SIG-M5 (cell line): ENCODE results near the gene CNOT8.
A peak's percentile ranks its signal among the peaks of the same experiment; 100 is the strongest.
"Not testable (repeated sequence)": the region's sequence is repeated elsewhere in the genome, so short reads cannot be mapped to it uniquely, and the experiment has no call there.

Source experiments
- DNase-seq: peaks from one replicate; lab custom pipeline; 2025; lab: John Stamatoyannopoulos, UW

Gene CNOT8

DNA sequence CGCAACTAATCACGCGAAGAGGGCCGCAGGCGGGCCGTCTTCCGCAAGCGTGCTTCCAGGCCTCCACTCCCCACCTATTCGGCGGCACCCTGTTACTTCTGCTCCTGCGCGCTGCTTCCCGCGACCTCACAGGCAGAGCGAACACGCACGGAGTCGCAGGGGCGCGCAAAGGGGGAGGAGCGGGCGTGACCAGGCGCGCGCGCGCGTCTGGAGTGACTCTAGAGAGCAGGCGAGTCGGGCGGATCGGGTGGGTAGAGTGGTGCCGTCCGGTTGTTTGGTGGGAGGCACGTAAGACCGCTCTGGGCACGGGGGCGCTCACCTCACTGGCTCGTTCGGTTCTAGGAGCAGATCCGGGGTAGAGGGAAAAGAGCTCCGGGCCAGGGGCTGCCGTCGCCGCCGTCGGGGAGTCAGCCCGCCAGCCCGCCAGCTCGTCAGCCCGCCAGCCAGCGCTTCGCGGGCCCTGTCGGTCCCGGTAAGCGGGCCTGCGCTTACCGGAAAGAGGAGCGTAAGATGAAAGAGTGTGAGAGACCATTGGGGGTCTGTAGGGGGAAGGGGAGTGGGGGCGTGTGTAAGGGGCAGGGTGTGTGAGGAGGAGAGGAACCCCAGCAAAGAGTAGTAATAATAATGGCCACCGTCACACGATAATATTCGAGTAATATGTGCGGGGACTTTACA is at the start of gene CNOT8:
Gene CNOT8, plus strand, starts transcription at position 331 of the 675 bp plus-strand sequence. CDS start 4,652 bp downstream, outside the sequence.
- peak; percentile 93 for DNase-seq

DNA sequence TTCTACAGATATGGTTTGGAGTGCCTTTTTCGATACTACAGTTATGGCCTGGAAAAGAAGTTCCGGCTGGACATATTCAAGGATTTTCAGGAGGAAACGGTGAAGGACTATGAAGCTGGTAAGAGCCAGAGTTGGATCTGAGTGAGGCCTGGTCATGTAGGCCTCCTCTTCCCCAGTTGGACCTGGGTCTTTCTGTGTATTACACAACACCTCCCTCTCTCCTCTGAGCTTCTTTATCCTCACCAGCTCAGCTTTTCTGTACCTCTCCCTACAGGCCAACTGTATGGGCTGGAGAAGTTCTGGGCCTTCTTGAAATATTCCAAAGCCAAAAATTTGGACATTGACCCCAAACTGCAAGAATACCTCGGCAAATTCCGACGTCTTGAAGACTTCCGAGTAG is 47.2 kb upstream of the CNOT8 start:
- DNase-seq = no peak

DNA sequence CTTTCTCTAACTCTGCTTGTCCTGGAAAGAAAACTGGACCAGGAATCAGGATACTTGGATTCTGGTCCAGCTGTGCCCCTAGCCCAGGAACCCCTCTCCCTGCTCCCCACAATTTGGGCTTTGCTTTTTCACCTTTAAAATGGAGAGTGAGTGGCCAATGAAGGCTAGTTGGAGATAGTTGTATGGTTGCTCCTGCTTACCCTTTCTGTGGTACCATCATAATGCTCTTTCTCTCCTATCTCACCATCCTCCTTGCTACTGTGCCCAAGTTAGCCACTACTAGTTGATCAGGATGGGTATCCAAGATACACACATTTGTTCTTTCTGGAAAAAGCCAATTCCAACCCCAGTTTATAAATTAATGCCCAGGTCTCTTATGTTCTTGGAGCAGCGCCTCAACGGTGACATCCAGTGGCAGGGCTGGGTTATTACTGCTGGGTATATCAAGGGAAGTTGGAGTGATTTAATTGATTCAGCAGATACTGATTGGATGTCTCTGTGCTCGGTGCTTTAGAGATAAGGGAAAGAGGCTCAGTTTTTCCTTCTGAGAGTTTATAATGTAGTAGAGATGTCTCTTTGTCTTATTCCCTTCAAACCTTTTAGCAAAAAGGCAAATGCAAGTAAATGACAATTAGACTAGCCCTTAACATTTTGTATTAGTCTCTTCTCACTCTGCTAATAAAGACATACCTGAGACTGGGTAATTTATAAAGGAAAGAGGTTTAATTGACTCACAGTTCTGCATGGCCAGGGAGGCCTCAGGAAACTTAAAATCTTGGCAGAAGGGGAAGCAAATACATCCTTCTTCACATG is 46.6 kb upstream of the CNOT8 start:
- no peak for DNase-seq

DNA sequence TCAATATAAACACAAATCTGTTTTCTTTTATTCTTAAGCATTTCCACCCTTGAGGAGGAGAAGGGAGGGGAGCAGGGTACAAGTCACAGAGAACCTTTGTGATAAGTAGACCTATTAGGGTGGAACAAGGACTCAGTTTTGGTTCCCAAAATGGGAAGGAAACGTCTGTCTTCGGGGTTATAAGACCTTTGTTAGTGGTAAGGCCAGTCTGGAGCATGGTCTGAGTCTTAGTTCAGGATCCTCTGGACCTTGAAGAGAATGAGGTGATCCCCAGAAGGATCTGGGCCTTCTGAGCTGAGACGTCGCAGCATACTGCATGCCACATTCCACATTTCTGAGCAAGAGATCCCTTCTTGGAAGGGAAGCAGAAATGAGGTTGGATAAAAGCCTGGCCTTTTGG is 45.3 kb upstream of the CNOT8 start:
- no peak for DNase-seq

DNA sequence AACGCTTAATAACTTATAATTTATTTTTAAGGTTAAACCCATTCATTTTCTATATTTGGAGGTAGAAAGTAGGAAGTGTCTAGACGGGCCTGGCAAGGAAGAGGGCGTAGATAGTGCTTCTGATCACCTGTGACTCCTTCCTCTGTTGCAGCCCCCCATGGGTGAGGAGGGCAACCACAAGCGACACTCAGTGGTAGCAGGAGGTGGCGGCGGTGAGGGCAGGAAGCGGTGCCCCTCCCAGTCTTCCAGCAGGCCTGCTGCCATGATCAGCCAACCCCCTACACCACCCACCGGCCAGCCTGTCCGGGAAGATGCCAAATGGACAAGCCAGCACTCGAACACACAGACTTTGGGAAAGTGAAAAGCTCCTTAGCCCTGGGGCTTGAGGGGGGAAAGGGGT is 44.7 kb upstream of the CNOT8 start:
- no peak for DNase-seq

DNA sequence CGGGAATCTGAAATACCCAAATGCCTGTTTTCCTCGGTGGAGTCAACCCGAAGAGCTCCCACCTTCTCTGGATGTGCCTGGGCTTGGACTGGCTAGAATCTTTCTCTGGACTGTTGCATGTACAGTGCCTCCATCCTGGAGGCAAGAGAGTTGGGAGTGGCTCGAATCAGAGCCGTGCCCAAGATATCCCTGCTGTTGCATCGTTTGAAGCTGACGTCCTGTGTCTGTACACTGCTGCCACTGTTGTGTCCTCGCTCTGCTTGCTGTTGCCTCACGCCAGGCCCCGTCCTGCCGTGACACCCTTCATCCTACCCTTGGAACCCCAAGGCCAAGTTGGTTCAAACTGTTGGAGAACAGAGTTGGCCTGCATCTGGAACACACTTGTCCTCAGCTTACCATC is 43.4 kb upstream of the CNOT8 start:
- no peak for DNase-seq

DNA sequence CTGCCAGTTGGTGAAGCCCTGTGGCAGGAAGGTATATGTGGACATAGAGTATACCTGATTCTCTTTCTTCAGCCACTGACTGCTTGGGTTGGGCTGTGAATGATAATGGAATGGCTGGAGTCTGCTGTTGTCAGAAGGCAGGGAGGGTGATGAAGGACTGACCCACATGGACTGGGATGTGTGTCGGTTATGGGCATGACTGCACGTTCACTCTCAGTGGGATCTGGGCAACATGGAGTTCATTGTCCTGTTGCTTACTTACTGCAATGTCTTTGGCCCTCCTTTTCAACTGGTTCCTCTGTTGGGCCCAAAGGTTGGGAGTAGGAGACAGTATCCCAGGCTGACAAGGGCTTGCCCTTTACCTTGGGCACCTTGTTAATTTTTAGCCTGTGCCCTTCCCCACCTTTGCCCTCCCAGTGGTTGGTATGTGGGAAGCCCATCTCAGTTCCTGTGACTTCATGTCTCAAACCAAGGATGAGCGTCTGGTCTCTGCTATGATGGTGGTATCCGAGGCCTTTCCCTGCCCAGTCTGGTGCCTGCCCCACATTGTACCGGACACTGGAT is 42.7 kb upstream of the CNOT8 start:
- no peak for DNase-seq

DNA sequence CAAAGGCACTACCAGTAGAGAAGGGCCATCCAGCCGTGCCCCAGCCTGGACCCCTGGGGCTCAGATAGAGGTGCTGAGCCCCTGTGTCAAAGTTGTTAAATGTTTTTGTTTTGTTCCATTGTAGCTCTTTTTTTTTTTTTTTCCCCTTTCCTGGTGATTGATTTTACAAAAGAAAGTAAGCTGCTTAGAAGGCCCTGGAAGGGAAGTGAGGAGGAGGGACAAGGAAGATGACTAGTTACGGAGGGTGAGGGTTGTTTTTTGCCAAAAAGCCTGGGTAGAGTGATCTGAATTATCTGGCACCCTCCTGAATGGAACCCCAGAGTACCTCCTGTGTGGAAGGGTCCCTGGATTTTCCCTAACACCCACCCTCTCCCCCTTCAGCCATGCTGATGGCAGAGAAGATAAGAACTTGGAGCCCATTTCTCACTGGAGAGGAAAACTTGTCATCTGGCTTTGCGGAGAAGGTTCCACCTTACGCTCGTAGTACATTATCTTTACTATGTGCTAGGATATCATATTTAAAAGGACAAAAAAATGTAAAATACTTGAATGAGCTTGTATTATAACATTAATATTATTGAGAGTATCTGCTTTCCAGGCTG is 41.4 kb upstream of the CNOT8 start:
- DNase-seq = no peak

DNA sequence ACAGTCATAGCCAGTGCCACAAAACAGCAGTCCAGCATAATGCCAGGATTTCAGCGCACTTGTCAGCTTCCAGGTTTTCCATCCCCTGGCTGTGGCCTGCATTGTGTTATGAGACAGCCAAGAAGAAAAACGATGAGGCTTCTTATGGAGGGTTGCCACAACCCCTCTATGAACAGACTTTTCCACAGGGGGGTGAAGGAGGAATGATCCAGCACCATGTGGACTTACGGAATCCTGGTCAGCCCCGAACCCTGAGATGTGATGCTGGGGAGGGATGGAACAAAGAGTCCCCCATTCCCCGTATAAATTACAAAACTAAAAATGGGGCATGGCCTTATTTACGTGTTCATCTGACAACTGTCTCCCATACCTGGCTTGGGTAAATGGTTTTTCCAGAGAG is 40.6 kb upstream of the CNOT8 start:
- no peak for DNase-seq

DNA sequence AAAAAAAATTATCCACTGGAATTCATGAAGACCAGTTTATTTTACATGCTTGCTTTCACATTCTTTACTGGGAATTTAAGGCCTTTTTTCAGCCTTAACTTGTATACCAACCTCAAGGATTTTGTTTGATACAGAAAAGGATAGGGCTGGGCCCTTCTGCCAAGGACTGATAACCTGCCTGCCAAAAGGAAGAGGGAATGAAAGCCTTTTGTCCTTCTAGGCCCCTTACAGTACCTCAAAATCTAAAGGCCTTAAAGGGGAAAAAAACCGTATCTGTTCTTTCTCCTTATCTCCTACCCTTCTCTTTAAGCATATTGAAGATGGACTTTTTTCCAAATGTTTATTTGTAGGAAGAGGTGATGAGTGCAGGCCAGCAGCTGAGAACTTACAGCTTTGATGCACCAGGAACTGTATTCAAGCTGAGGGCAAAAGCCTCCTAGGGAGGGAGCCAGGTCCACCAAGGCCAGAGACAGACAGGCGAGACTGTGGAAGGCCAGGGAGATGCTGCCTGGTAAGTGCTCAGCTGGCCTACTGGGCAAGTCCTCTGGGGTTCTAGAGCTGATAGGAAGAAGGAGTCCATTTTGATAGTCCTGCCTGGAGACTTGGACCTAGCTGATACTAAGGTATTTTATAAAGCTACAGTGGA is 39.8 kb upstream of the CNOT8 start:
- no peak for DNase-seq

DNA sequence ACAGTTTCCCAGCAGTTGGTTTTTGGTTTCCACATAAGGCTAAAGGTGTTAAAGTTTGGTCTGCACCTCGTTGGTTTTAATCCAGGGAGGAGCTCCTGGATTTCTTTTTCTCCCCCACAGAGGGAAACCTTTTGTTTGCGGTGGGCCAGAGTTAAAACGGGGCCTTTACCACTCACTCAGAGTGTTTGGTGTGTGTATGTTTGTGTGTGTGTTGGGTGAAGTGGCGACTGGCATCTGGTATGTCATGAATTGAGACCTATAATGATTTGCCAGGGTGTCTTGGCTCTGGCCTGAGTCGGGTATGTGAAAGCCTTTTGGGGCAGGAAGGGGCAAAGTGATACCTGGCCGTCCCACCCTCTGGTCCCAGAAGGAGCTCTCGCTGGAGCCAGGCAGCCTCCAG is 38.9 kb upstream of the CNOT8 start:
- no peak for DNase-seq

DNA sequence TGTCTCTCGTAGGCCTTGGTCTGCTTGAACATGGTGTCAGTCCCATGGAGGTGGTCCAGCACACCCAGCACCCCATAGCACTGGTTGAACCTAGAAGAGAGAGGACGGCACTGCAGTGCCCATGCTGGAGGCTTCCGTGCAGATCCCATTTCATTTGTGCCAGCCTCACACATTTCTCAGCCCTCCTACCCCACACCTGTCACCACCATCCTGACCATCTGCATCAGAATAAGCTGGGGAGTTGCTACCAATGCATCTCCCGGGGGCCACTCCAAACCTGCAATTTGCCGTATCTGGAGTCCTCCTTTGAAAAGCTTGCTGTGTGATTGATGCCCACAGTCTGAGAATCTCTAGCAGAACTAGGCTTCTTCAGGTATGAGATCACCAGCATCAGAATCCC is 38.0 kb upstream of the CNOT8 start:
- no peak for DNase-seq

DNA sequence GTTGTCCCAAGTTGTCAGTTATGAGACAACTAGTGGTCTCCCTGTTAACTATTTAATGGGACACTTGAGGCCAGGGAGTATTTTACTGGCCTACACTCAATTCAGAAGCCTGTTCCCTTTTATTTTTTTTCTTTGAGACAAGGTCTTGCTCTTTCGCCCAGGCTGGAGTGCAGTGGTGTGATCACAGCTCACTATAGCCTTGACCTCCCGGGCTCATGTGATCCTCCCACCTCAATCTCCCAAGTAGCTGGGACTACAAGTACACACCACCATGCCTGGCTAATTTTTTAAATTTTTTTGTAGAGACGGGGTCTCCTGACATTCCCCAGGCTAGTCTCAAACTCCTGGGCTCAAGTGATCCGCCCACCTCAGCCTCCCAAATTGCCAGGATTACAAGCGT is 35.5 kb upstream of the CNOT8 start:
- not testable (repeated sequence) for DNase-seq

DNA sequence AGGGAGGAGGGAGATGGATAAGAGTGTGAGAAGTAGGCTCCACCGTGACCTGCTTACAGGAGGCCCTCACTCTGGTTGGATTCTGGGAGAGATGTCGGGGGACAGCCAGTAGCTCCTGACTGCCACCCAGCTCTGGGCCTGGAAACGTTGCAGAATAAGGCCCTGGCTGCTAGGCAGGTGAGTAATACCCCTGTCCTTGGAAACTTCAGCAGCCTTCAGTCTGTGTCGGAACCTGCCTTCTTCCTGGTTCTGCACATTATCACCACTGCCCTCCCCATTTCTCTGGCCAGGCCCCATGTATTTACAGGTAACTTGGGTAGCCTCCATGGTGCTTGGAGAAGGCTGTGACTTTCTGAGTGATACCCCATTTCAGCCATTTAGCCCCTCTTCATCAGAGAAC is 34.8 kb upstream of the CNOT8 start:
- DNase-seq = no peak

DNA sequence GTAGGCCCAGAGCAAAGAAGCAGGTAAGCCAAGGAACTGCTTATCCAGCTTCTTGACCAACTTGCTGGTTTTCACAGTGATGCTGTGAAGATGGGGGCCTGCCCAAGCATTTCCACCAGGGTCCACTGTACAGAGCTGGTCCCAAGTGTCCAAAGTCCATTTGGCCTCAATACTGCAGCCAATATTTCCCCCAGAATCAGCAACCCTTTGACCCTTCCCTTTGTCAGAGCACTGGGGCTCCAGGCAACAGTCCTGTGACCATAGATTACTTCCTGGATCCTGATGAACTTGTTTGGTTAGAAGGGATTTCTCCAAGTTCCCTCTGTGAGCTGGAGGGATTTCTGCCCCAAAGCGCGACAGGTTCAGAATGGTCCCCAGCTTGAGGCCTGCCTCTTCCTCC is 34.4 kb upstream of the CNOT8 start:
- DNase-seq = no peak

DNA sequence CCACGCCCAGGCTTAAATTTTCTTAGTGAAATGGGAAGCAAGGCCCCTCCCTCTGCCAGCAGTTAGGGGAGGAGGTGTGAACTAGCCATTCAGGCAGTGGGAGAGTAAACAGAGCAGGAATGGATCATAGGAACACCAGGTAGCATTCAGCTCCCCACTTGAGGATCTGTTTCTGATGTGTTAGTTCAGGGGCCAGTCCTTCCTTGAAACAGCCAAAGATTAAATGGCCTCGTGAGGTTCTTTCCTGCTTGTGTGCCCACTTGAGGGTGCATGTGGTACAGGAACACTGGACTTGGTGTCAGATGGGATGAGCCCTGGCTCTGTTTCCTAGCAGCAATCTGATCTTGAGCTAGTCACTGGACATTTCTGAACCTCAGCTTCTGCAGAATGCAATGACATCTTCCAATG is 29.2 kb upstream of the CNOT8 start:
- DNase-seq = no peak

DNA sequence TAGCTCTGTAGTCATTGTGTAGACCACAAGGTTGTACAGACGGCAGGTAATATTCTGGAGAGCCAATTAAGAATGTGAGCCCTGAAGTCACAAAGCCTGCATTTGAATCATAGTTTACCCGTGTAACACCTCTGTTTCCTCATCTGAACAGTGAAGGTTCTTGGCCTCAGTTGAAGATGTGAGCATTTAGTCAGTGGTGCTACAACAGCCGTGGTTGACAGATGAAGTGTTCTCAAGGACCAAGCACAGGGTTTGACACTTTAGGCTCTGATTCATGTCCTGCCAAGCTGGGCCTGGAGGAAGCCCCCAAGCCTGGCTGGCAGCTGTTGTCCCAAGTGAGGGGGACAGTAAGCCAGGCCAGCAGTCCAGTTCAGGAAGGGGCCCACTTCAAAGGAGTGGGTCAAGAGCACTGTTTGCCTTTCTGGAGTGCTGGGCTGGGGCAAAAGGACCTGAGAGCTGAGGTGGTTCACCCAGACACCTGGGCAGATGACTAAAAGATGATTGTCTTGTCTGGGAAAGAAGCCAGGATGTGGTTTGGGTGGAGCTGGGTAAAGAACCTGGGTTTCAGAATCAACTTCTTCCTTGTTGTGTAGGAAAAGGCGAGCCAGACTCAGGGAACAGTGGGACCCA is 28.7 kb upstream of the CNOT8 start:
- DNase-seq = no peak

DNA sequence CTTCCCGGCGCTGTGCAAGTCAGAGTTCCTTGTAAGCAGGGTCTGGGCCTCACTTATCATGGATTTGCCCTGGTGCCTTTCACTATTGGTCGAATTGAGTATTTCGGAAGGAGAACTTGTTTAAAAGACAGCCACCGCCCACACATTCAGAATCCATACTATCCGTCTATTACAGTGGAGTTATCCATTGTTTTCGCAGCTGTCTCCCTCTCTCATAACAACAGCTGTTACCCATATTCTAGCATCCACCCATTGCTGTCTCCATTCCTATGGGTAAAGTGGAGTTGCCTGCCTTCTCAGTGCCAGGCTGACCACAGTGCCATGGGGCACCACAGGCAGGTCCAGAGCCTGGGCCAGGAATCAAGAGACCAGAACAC is 28.2 kb upstream of the CNOT8 start:
- DNase-seq = no peak

DNA sequence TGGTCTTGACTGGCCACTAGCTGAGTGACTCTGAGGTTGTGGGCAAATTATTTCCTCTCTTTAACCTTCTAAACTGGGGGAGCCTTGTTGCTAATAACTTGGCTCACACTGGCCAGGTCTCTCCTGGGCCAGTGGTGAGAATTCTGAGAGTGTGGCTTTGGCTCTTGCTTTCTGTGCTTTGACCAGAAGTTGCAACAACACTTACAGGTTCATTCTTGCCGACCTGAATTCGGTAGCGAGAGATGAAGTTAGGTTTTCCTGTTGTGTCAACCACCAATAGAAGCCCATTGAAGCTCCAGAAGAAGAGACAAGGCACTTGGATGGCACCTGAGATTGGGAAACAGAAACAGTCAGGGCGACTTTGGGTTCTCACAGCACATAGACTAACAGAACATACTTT is 27.8 kb upstream of the CNOT8 start:
- no peak for DNase-seq

DNA sequence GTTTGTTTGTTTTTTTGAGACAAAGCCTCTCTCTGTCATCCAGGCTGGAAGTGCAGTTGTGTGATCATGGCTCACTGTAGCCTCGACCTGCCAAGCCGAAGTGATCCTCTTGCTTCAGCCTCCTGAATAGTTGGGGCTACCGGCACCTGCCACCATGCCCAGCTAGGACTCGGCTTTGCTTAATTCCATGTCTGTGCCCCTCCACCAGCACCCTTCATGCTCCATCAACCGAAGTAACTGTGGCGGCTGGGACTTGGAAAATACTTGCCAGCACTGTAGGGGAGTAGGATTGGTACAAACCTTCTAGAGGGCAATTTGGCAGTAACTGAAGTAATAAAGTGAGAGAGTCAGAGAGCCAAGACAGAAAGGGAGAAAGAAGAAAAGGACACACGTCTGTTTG is 27.0 kb upstream of the CNOT8 start:
- no peak for DNase-seq

DNA sequence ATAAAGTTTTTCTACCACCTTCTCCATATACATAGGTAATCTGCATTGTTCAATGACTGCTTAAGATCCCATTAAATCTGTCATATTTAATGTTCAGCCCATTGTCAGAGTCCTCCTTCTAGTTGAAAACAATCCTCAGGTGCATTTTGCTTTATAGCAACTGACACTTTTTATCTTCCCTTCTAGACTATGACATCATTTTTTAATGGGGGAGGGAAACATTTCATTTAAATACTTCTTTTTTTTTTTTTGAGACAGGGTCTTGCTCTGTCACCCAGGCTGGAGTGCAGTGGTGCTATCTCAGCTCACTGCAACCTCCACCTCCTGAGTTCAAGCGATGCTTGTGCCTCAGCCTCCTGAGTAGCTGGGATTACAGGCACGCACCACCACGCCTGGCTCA is 25.6 kb upstream of the CNOT8 start:
- DNase-seq = not testable (repeated sequence)

DNA sequence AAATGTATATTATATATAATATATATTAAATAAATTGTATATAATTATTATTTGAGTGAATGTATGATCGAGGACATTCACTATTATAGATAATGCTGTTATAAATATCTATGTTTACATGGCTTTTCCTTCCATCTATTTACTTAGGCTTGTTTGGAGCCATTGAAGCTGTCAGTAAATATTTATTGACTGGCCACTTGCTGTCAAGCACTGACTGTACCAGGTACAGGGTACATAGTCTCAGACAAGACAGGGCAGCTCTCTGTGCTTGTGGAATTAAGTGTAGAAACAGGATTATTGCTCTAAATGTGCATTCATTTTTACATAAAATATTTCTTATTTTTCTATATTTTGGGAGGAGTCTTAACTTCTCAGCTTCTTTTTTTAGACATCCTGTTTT is 24.4 kb upstream of the CNOT8 start:
- no peak for DNase-seq
